ENCODE data around the gene REST.

The REST gene

DNA sequence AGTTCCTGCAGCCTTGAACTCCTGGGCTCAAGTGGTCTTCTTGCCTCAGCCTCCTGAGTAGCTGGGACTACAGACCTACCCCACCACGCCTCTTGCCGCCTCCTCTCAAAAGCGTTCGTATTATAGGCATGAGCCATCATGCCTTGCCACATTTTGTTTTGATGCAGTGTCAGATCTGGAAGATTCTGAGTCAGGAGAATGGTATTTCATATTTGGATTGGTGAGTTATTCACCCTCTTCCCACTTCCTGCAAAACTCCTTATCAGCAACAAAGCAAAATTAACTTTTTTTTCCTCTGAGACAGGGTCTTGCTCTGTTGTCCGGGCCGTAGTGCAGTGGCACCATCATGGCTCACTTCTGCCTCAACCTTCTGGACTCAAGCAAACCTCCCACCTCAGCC is 29.6 kb downstream of the REST start:
- TF ChIP-seq TAF1 (IDR thresholded peaks at IDR 0.05; ENCODE audit: borderline replicate concordance, insufficient read depth, low read length) (no peak), FOXP2 (optimal IDR thresholded peaks at IDR 0.05; ENCODE audit: borderline replicate concordance, extremely low read depth, extremely low read length, insufficient read depth) (no peak), SIN3A (IDR thresholded peaks at IDR 0.05; ENCODE audit: borderline replicate concordance, insufficient read depth, low read length) (no peak), POLR2AphosphoS5 (IDR thresholded peaks at IDR 0.05; ENCODE audit: low read depth, low read length) (no peak)
- TF ChIP-seq, protein P1, sequence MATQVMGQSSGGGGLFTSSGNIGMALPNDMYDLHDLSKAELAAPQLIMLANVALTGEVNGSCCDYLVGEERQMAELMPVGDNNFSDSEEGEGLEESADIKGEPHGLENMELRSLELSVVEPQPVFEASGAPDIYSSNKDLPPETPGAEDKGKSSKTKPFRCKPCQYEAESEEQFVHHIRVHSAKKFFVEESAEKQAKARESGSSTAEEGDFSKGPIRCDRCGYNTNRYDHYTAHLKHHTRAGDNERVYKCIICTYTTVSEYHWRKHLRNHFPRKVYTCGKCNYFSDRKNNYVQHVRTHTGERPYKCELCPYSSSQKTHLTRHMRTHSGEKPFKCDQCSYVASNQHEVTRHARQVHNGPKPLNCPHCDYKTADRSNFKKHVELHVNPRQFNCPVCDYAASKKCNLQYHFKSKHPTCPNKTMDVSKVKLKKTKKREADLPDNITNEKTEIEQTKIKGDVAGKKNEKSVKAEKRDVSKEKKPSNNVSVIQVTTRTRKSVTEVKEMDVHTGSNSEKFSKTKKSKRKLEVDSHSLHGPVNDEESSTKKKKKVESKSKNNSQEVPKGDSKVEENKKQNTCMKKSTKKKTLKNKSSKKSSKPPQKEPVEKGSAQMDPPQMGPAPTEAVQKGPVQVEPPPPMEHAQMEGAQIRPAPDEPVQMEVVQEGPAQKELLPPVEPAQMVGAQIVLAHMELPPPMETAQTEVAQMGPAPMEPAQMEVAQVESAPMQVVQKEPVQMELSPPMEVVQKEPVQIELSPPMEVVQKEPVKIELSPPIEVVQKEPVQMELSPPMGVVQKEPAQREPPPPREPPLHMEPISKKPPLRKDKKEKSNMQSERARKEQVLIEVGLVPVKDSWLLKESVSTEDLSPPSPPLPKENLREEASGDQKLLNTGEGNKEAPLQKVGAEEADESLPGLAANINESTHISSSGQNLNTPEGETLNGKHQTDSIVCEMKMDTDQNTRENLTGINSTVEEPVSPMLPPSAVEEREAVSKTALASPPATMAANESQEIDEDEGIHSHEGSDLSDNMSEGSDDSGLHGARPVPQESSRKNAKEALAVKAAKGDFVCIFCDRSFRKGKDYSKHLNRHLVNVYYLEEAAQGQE (IDR thresholded peaks at IDR 0.05; ENCODE audit: insufficient read depth in 1 of 2, low read depth in 2 of 2, low read length in 2 of 2) = no peak

DNA sequence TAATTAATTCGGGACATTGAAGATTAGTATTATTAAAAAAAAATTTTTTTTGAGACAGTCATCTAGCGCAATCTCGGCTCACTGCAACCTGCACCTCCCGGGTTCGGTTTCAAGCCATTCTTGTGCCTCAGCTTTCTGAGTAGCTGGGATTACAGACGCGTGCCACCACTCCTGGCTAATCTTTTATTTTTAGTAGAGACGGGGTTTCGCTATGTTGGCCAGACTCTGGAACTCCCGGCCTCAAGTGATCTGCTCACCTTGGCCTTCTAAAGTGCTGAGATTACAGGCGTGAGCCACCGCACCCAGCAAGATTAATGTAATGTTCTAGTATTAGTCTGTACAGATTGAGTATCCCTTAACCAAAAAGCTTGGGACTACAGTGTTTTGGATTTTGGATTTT is 32.7 kb downstream of the REST start:
- TF ChIP-seq SIN3A (IDR thresholded peaks at IDR 0.05; ENCODE audit: borderline replicate concordance, insufficient read depth, low read length) = no peak
- TF ChIP-seq, protein P1 (IDR thresholded peaks at IDR 0.05; ENCODE audit: insufficient read depth in 1 of 2, low read depth in 2 of 2, low read length in 2 of 2) = no peak
- TF ChIP-seq TAF1 (IDR thresholded peaks at IDR 0.05; ENCODE audit: borderline replicate concordance, insufficient read depth, low read length) = no peak
- no peak for TF ChIP-seq FOXP2 (optimal IDR thresholded peaks at IDR 0.05; ENCODE audit: borderline replicate concordance, extremely low read depth, extremely low read length, insufficient read depth)
- no peak for TF ChIP-seq POLR2AphosphoS5 (IDR thresholded peaks at IDR 0.05; ENCODE audit: low read depth, low read length)

DNA sequence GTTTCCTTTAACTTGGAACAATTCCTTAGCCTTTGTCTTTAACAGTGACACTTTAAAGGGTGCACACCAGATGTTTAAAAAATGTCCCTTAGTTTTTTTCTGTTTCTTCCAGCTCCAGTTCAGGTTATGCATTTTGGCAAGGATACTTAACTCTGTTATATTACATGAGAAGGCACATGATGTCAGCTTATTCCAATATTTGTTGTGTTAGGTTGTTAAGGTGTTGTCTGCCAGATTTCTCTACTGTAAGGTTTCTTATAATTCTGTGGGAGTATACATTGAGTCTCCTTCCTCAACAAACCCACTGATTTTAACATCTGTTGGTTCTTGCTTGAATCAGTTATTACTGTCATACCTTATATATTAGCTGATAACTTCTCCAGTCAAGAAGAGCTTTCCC is 33.3 kb downstream of the REST start:
- TF ChIP-seq POLR2AphosphoS5 (IDR thresholded peaks at IDR 0.05; ENCODE audit: low read depth, low read length) (no peak), FOXP2 (optimal IDR thresholded peaks at IDR 0.05; ENCODE audit: borderline replicate concordance, extremely low read depth, extremely low read length, insufficient read depth) (no peak), SIN3A (IDR thresholded peaks at IDR 0.05; ENCODE audit: borderline replicate concordance, insufficient read depth, low read length) (no peak), TAF1 (IDR thresholded peaks at IDR 0.05; ENCODE audit: borderline replicate concordance, insufficient read depth, low read length) (no peak)
- TF ChIP-seq, protein P1 (IDR thresholded peaks at IDR 0.05; ENCODE audit: insufficient read depth in 1 of 2, low read depth in 2 of 2, low read length in 2 of 2) = no peak

DNA sequence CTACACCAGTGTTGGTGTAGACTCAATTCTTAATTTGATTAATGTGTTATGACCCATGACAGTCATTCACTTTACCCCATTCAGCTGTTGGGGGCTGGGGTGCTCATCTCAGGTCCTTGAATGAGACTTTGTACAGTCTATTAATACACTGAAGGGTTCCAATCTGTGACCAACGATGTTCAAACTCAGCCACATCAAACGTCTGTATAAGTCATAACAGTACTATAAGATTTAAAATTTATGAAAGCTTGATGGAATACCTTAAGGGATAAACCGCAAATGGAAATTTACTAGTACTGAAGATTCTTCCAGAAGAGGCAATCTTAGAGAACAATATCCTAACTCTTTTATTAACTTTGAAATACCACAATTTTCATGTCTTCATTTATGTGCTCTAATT is 33.7 kb downstream of the REST start:
- no peak for TF ChIP-seq SIN3A (IDR thresholded peaks at IDR 0.05; ENCODE audit: borderline replicate concordance, insufficient read depth, low read length)
- TF ChIP-seq, protein P1 (IDR thresholded peaks at IDR 0.05; ENCODE audit: insufficient read depth in 1 of 2, low read depth in 2 of 2, low read length in 2 of 2) = no peak
- TF ChIP-seq POLR2AphosphoS5 (IDR thresholded peaks at IDR 0.05; ENCODE audit: low read depth, low read length) = no peak
- TF ChIP-seq TAF1 (IDR thresholded peaks at IDR 0.05; ENCODE audit: borderline replicate concordance, insufficient read depth, low read length) = no peak
- no peak for TF ChIP-seq FOXP2 (optimal IDR thresholded peaks at IDR 0.05; ENCODE audit: borderline replicate concordance, extremely low read depth, extremely low read length, insufficient read depth)
